ENCODE data around the gene LMCD1. TPM values are rescaled to one million over a fixed set of nuclear protein-coding genes. Genes with fewer than 3 reads are reported as not detected.

Gene LMCD1
- total and polyA plus RNA-seq, 2 of the 8 experiments (the other 6 are each of a cell fraction or from before 2014, with no cell fraction given) = 12.3 to 26.5 TPM

GRCh38 chr3:8576436-8576835 lies 74.8 kb downstream of the LMCD1 start (continued):
- TF ChIP-seq RAD21 (IDR thresholded peaks at IDR 0.05 in 1 of 2, conservative IDR thresholded peaks at IDR 0.05 in 1 of 2; ENCODE audit: low read depth in 2 of 2, low read length in 2 of 2) = no peak
- TF ChIP-seq JUND (IDR thresholded peaks at IDR 0.05; ENCODE audit: low read length) = no peak
- no peak for TF ChIP-seq BRCA1 (IDR thresholded peaks at IDR 0.05; ENCODE audit: low read depth, low read length)
- TF ChIP-seq USF2 (IDR thresholded peaks at IDR 0.05; ENCODE audit: low read length) = no peak
- no peak for TF ChIP-seq SIRT6 (IDR thresholded peaks at IDR 0.05; ENCODE audit: low read length)
- TF ChIP-seq RNF2 (IDR thresholded peaks at IDR 0.05; ENCODE audit: borderline replicate concordance, low read depth, low read length, missing control alignments, poor library complexity, severe bottlenecking) = no peak
- no peak for TF ChIP-seq ASH2L (IDR thresholded peaks at IDR 0.05; ENCODE audit: low read length)
- no peak for TF ChIP-seq CBX5 (IDR thresholded peaks at IDR 0.05; ENCODE audit: low read depth, low read length)
- no peak for TF ChIP-seq KDM1A (IDR thresholded peaks at IDR 0.05; ENCODE audit: borderline replicate concordance, low read length)

All from H1 (cell line).